EH (cell line): Measurements from ENCODE around the gene RUFY2.

Source experiments
- DNase-seq: peaks from one replicate; pipeline ENCODE4 v3.0.0-alpha.2; 2015; ENCODE audit warnings: low read depth

Gene RUFY2

GRCh38 chr10:68364101-68364886 lies 42.8 kb downstream of the RUFY2 start:
- peak; percentile 7 for DNase-seq

GRCh38 chr10:68362590-68362989 lies 44.5 kb downstream of the RUFY2 start:
- DNase-seq: no peak

GRCh38 chr10:68359189-68359588 lies 47.9 kb downstream of the RUFY2 start:
- DNase-seq: no peak

GRCh38 chr10:68353537-68353936 lies 53.5 kb downstream of the RUFY2 start:
- DNase-seq: no peak

GRCh38 chr10:68348265-68348741 lies 58.8 kb downstream of the RUFY2 start:
- DNase-seq: peak; percentile 60

GRCh38 chr10:68346774-68347173 lies 60.3 kb downstream of the RUFY2 start:
- no peak for DNase-seq

GRCh38 chr10:68345621-68346020 lies 61.5 kb downstream of the RUFY2 start:
- no peak for DNase-seq

- no peak for DNase-seq
These were observed 64.1 kb downstream of the RUFY2 start for GRCh38 chr10:68342909-68343516.

- DNase-seq: no peak
These were observed 66.6 kb downstream of the RUFY2 start for GRCh38 chr10:68340358-68341080.

GRCh38 chr10:68336754-68337351 lies 70.2 kb downstream of the RUFY2 start:
- no peak for DNase-seq

GRCh38 chr10:68334672-68335467 lies 72.2 kb downstream of the RUFY2 start:
- no peak for DNase-seq

- peak; percentile 9 for DNase-seq
These were observed 73.3 kb downstream of the RUFY2 start for GRCh38 chr10:68333440-68334431.

GRCh38 chr10:68333058-68333395 lies 74.0 kb downstream of the RUFY2 start:
- DNase-seq: peak; percentile 77

GRCh38 chr10:68332259-68333057 lies 74.6 kb downstream of the RUFY2 start, which contains the start of gene PBLD:
PBLD (minus strand) TSS chr10:68332928; CDS start chr10:68306844, 26,084 bp downstream.
- peak; percentile 85 for DNase-seq

GRCh38 chr10:68331455-68332258 lies 75.4 kb downstream of the RUFY2 start, which contains the start of gene HNRNPH3:
HNRNPH3 (plus strand) TSS chr10:68332064; CDS start chr10:68337222, 5,158 bp downstream.
- peak; percentile 97 for DNase-seq

- DNase-seq: no peak
These were observed 76.1 kb downstream of the RUFY2 start for GRCh38 chr10:68330852-68331454.

- DNase-seq: no peak
These were observed 77.6 kb downstream of the RUFY2 start for GRCh38 chr10:68329506-68329861.
